OCI-LY7 (cell line): ENCODE results near the gene LMX1A. TPM values are rescaled to one million over a fixed set of nuclear protein-coding genes. Genes with fewer than 3 reads are reported as not detected.

Experiments
- BruUV-seq: library from RNA; stranded (reverse); fragments of 400-500 nt; replicated peaks from 2 replicates; lab custom pipeline; 2021; lab: Mats Ljungman, UMichigan
- CTCF ChIA-PET: fragments of 300-600 bp; sonication (Branson Sonifier 250); formaldehyde crosslinking; loops from one replicate; lab custom pipeline; 2022; ENCODE audit warnings: antibody characterized with exemption; ENCODE audit not compliant: unreplicated experiment; lab: Charles Lee
- POLR2A ChIA-PET: fragments of 300-600 bp; sonication (Branson Sonifier 250); formaldehyde crosslinking; loops from one replicate; lab custom pipeline; 2022; ENCODE audit warnings: antibody characterized with exemption; lab: Charles Lee
- DNase-seq: peaks from one replicate; pipeline ENCODE4 v3.0.0-alpha.2; 2015; ENCODE audit warnings: low spot score
- H2AFZ ChIP-seq: fragments of 200-600 bp; sonication (generic), shearing (Covaris generic); 2 replicates; pipeline ENCODE4 v1.6.1; 2014; ENCODE audit warnings: mild to moderate bottlenecking, antibody characterized with exemption, low read length, moderate library complexity
- H3K27ac ChIP-seq: fragments of 200-600 bp; sonication (generic); 2 replicates; pipeline ENCODE4 v1.5.1; 2014; ENCODE audit warnings: mixed run types, low read depth, mild to moderate bottlenecking, moderate library complexity, low read length, inconsistent platforms; ENCODE audit not compliant: poor library complexity, severe bottlenecking
- H3K36me3 ChIP-seq: fragments of 200-600 bp; sonication (generic); 2 replicates; pipeline ENCODE4 v1.6.1; 2014; ENCODE audit warnings: mild to moderate bottlenecking, antibody characterized with exemption, low read length, moderate library complexity, mixed read lengths; ENCODE audit not compliant: insufficient read depth
- H3K4me1 ChIP-seq: fragments of 200-600 bp; sonication (generic); 2 replicates; pipeline ENCODE4 v1.5.1; 2014; ENCODE audit warnings: mild to moderate bottlenecking, low read length; ENCODE audit not compliant: insufficient read depth, poor library complexity, severe bottlenecking
- H3K4me2 ChIP-seq: fragments of 200-600 bp; sonication (generic); 2 replicates; pipeline ENCODE4 v1.6.1; 2014; ENCODE audit warnings: mild to moderate bottlenecking, low read length
- H3K4me3 ChIP-seq: fragments of 200-600 bp; sonication (generic); 2 replicates; pipeline ENCODE4 v1.5.1; 2014; ENCODE audit warnings: mild to moderate bottlenecking, low read depth, low read length; ENCODE audit not compliant: poor library complexity, severe bottlenecking
- H3K79me2 ChIP-seq: fragments of 200-600 bp; sonication (generic); 2 replicates; pipeline ENCODE4 v1.6.1; 2016; ENCODE audit warnings: low read depth, mild to moderate bottlenecking, low read length, moderate library complexity, mixed read lengths; ENCODE audit not compliant: insufficient read depth
- H3K9me2 ChIP-seq: fragments of 200-600 bp; sonication (generic); 2 replicates; pipeline ENCODE4 v1.6.1; 2016; ENCODE audit warnings: mild to moderate bottlenecking, low read length, mixed read lengths; ENCODE audit not compliant: insufficient read depth
- H3K9me3 ChIP-seq: fragments of 200-600 bp; sonication (generic); 2 replicates; pipeline ENCODE4 v1.6.1; 2014; ENCODE audit warnings: mild to moderate bottlenecking, mixed run types, low read length, mixed read lengths
- H4K20me1 ChIP-seq: fragments of 200-600 bp; sonication (generic); 2 replicates; pipeline ENCODE4 v1.6.1; 2014; ENCODE audit warnings: mild to moderate bottlenecking, antibody characterized with exemption, low read length, moderate library complexity, mixed read lengths; ENCODE audit not compliant: insufficient read depth
- EZH2phosphoT487 ChIP-seq: fragments of 200-600 bp; sonication (generic); IDR thresholded peaks from 2 replicates; pipeline ENCODE4 v1.6.1; 2018; ENCODE audit warnings: low read depth, borderline replicate concordance, mild to moderate bottlenecking, mixed run types, antibody characterized with exemption, low read length, moderate library complexity, mixed read lengths
- intact Hi-C: fragments of 100-400 bp; cut with micrococcal nuclease; formaldehyde crosslinking; loops from one replicate; pipeline ENCODE4 v1.10.0; 2022; ENCODE audit not compliant: unreplicated experiment
- total RNA-seq, 2 experiments: library from RNA; depleted of rRNA in 1 of 2; stranded (reverse); fragments of >200 nt in 1 of 2; shearing (Covaris generic) in 1 of 2; gene quantifications; 2 replicates each; pipeline ENCODE4 v1.2.3, GENCODE V29; 2014 to 2022
- TF ChIP-seq, protein P1 (sequence below): fragments of 200-600 bp; sonication (generic); conservative IDR thresholded peaks from 2 replicates; pipeline ENCODE4 v1.5.1; 2014; ENCODE audit warnings: mild to moderate bottlenecking, antibody characterized with exemption, low read length, moderate library complexity, mixed read lengths

Gene LMX1A
- total RNA-seq, 2 experiments from 2014 or later, result not detected

GRCh38 chr1:165402517-165403111 is 46.1 kb upstream of the LMX1A start:
- no TSS peak for BruUV-seq
- ChIA-PET POLR2A (interaction anchor here (0.6 kb wide), 1 partner anchor 510 kb away, joined by 3 read pairs; no protein-coding TSS in a partner anchor), CTCF (no interaction called here)
- H3K9me2 ChIP-seq, result no peaks in the 10 kb centered on the region
- intact Hi-C loops, result no loop called here
- no peaks in the 10 kb centered on the region for H3K4me1 ChIP-seq
- no peak overlapping the region for H3K27ac ChIP-seq
- H3K36me3 ChIP-seq, result no peaks in the 10 kb centered on the region
- no peak for DNase-seq
- no peaks in the 10 kb centered on the region for H4K20me1 ChIP-seq
- TF ChIP-seq, protein P1, sequence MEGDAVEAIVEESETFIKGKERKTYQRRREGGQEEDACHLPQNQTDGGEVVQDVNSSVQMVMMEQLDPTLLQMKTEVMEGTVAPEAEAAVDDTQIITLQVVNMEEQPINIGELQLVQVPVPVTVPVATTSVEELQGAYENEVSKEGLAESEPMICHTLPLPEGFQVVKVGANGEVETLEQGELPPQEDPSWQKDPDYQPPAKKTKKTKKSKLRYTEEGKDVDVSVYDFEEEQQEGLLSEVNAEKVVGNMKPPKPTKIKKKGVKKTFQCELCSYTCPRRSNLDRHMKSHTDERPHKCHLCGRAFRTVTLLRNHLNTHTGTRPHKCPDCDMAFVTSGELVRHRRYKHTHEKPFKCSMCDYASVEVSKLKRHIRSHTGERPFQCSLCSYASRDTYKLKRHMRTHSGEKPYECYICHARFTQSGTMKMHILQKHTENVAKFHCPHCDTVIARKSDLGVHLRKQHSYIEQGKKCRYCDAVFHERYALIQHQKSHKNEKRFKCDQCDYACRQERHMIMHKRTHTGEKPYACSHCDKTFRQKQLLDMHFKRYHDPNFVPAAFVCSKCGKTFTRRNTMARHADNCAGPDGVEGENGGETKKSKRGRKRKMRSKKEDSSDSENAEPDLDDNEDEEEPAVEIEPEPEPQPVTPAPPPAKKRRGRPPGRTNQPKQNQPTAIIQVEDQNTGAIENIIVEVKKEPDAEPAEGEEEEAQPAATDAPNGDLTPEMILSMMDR, result no peak
- no peak for TF ChIP-seq EZH2phosphoT487
- H3K79me2 ChIP-seq, result no peaks in the 10 kb centered on the region
- H3K4me3 ChIP-seq, result no peak overlapping the region
- no peak overlapping the region for H2AFZ ChIP-seq
- H3K9me3 ChIP-seq, result no peaks in the 10 kb centered on the region
- no peak overlapping the region for H3K4me2 ChIP-seq

- H3K9me3 ChIP-seq, result no peaks in the 10 kb centered on the region
- H3K36me3 ChIP-seq, result no peaks in the 10 kb centered on the region
- BruUV-seq, result no TSS peak
- peaks cover 5% of the 10 kb centered on the region for H3K4me1 ChIP-seq
- H3K4me3 ChIP-seq, result no peak overlapping the region
- no peaks in the 10 kb centered on the region for H3K9me2 ChIP-seq
- no peak overlapping the region for H3K27ac ChIP-seq
- no peaks in the 10 kb centered on the region for H4K20me1 ChIP-seq
- intact Hi-C loops, result no loop called here
- DNase-seq, result no peak
- no peaks in the 10 kb centered on the region for H3K79me2 ChIP-seq
- TF ChIP-seq, protein P1, result no peak
- TF ChIP-seq EZH2phosphoT487, result no peak
- no peak overlapping the region for H2AFZ ChIP-seq
- CTCF ChIA-PET, result no interaction called here
- no peak overlapping the region for H3K4me2 ChIP-seq
- POLR2A ChIA-PET, result interaction anchor here (0.7 kb wide), 1 partner anchor 200 kb away, joined by 3 read pairs; no protein-coding TSS in a partner anchor
Measured at GRCh38 chr1:165397944-165398343, 41.4 kb upstream of the LMX1A start.

DNA sequence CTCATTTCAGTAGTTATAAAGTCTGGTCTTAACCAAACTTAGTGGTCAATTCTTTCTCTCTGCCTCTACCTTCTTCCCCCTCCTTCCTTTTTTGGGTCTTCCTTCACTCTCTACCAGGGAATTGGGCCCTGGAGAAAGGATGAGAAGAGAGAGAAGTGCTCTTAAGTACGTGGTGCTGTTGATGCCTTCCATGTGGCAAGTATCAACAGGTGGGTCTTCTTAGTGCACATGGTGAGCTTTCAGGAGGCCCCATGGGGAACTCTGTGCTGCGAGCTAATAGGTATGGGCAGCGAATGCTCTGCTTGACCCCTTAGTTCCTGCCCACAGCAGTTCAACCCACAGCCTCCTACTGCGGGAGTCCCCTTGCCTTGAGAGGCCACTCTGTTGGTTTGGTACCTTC is 39.4 kb upstream of the LMX1A start:
- no peak for TF ChIP-seq EZH2phosphoT487
- TF ChIP-seq, protein P1, result no peak
- ChIA-PET CTCF (no interaction called here), POLR2A (no interaction called here)
- Histone ChIP-seq H3K9me3 (no peaks in the 10 kb centered on the region), H4K20me1 (no peaks in the 10 kb centered on the region), H2AFZ (no peak overlapping the region), H3K4me1 (peaks cover 6% of the 10 kb centered on the region), H3K79me2 (no peaks in the 10 kb centered on the region), H3K4me2 (no peak overlapping the region), H3K27ac (no peak overlapping the region), H3K36me3 (no peaks in the 10 kb centered on the region), H3K9me2 (no peaks in the 10 kb centered on the region), H3K4me3 (no peak overlapping the region)
- no TSS peak for BruUV-seq
- intact Hi-C loops, result no loop called here
- no peak for DNase-seq
